IMR-90 (cell line): Measurements from ENCODE around the gene CERK. TPM values are rescaled to one million over a fixed set of nuclear protein-coding genes. Genes with fewer than 3 reads are reported as not detected.

ENCODE experiments used
- ATAC-seq: fragments of 200-7000 bp; cut with Tn5 transposase; 2 replicates; pipeline ENCODE4 v1.9.1; 2020; ENCODE audit warnings: low read depth, mild to moderate bottlenecking, moderate library complexity
- BruUV-seq: library from RNA; stranded (reverse); fragments of 400-500 nt; replicated peaks from 2 replicates; lab custom pipeline; 2021; lab: Mats Ljungman, UMichigan
- CTCF ChIA-PET: fragments of 300-600 bp; formaldehyde crosslinking; extraction: SDS; loops from one replicate; lab custom pipeline; 2021; ENCODE audit warnings: antibody characterized with exemption; lab: Yijun Ruan, JAX
- POLR2A ChIA-PET: fragments of 300-600 bp; sonication (Branson Sonifier 250); formaldehyde crosslinking; loops from one replicate; lab custom pipeline; 2022; ENCODE audit warnings: antibody characterized with exemption; ENCODE audit not compliant: unreplicated experiment; lab: Charles Lee
- DNase-seq: peaks from one replicate; pipeline ENCODE4 v3.0.0; 2013
- H2AFZ ChIP-seq: replicated peaks from 2 replicates; pipeline ENCODE3; 2013; ENCODE audit warnings: low read length, mild to moderate bottlenecking; ENCODE audit not compliant: poor library complexity
- H2AK5ac ChIP-seq: 2 replicates; pipeline ENCODE4 v1.6.1; 2013; ENCODE audit warnings: low read depth, low read length, inconsistent platforms
- H2AK9ac ChIP-seq: replicated peaks from 2 replicates; pipeline ENCODE3; 2013; ENCODE audit warnings: mild to moderate bottlenecking, low read depth, low read length, moderate library complexity; ENCODE audit not compliant: poor library complexity
- H2BK120ac ChIP-seq: 2 replicates; pipeline ENCODE4 v1.6.1; 2013; ENCODE audit warnings: low read depth, low read length, inconsistent platforms
- H2BK15ac ChIP-seq: 3 replicates; pipeline ENCODE4 v1.6.1; 2013; ENCODE audit warnings: low read depth, low read length, inconsistent platforms
- H2BK20ac ChIP-seq: 2 replicates; pipeline ENCODE4 v1.6.1; 2013; ENCODE audit warnings: low read depth, mild to moderate bottlenecking, inconsistent platforms, low read length, moderate library complexity
- H2BK5ac ChIP-seq: 2 replicates; pipeline ENCODE4 v1.6.1; 2013; ENCODE audit warnings: mild to moderate bottlenecking, low read depth, low read length, inconsistent platforms; ENCODE audit not compliant: poor library complexity, severe bottlenecking
- H3K14ac ChIP-seq: replicated peaks from 2 replicates; pipeline ENCODE4 v1.6.1; 2013; ENCODE audit warnings: low read depth, low read length, inconsistent platforms
- H3K18ac ChIP-seq: 2 replicates; pipeline ENCODE4 v1.6.1; 2013; ENCODE audit warnings: low read depth, low read length, control low read depth
- H3K23ac ChIP-seq: 2 replicates; pipeline ENCODE4 v1.6.1; 2013; ENCODE audit warnings: low read depth, low read length, inconsistent platforms
- H3K27ac ChIP-seq: 2 replicates; pipeline ENCODE4 v1.5.1; 2013; ENCODE audit warnings: mild to moderate bottlenecking, control low read depth, low read length; ENCODE audit not compliant: insufficient read depth
- H3K27me3 ChIP-seq: 2 replicates; pipeline ENCODE4 v1.6.1; 2013; ENCODE audit warnings: low read length; ENCODE audit not compliant: control insufficient read depth, insufficient read depth
- H3K36me3 ChIP-seq: 2 replicates; pipeline ENCODE4 v1.6.1; 2013; ENCODE audit warnings: low read length, mixed read lengths; ENCODE audit not compliant: control insufficient read depth, insufficient read depth
- H3K4ac ChIP-seq: 2 replicates; pipeline ENCODE4 v1.6.1; 2013; ENCODE audit warnings: low read depth, low read length, inconsistent platforms
- H3K4me1 ChIP-seq: 2 replicates; pipeline ENCODE4 v1.6.1; 2013; ENCODE audit warnings: low read length, mixed read lengths; ENCODE audit not compliant: control insufficient read depth, insufficient read depth
- H3K4me2 ChIP-seq: 2 replicates; pipeline ENCODE4 v1.6.1; 2013; ENCODE audit warnings: low read depth, mild to moderate bottlenecking, control low read depth, low read length, moderate library complexity
- H3K4me3 ChIP-seq: 2 replicates; pipeline ENCODE4 v1.5.1; 2013; ENCODE audit warnings: low read depth, mild to moderate bottlenecking, control low read depth, low read length, moderate library complexity; ENCODE audit not compliant: insufficient read depth
- H3K56ac ChIP-seq: 2 replicates; pipeline ENCODE4 v1.6.1; 2013; ENCODE audit warnings: low read length, inconsistent platforms; ENCODE audit not compliant: insufficient read depth; ENCODE audit errors: extremely low read depth
- H3K79me1 ChIP-seq, 2 experiments: 2 replicates each; pipeline ENCODE4 v1.6.1; 2013; ENCODE audit warnings: low read length in 2 of 2, inconsistent platforms in 1 of 2, low read depth in 1 of 2
- H3K9ac ChIP-seq: 2 replicates; pipeline ENCODE4 v1.6.1; 2013; ENCODE audit warnings: low read depth, low read length, control low read depth
- H3K9me1 ChIP-seq: 2 replicates; pipeline ENCODE4 v1.6.1; 2013; ENCODE audit warnings: low read length, inconsistent platforms; ENCODE audit not compliant: insufficient read depth
- H3K9me3 ChIP-seq: 2 replicates; pipeline ENCODE4 v1.6.1; 2013; ENCODE audit warnings: low read length; ENCODE audit not compliant: control insufficient read depth, insufficient read depth
- H4K20me1 ChIP-seq: 2 replicates; pipeline ENCODE4 v1.6.1; 2013; ENCODE audit warnings: low read length, inconsistent platforms; ENCODE audit not compliant: insufficient read depth
- H4K5ac ChIP-seq: 2 replicates; pipeline ENCODE4 v1.6.1; 2013; ENCODE audit warnings: mild to moderate bottlenecking, low read depth, low read length, control low read depth
- H4K8ac ChIP-seq, 2 experiments: 2 replicates each; pipeline ENCODE4 v1.6.1; 2013; ENCODE audit warnings: low read depth in 2 of 2, low read length in 2 of 2, control low read depth in 1 of 2, inconsistent platforms in 1 of 2
- H4K91ac ChIP-seq: 2 replicates; pipeline ENCODE4 v1.6.1; 2013; ENCODE audit warnings: low read depth, low read length, inconsistent platforms; ENCODE audit not compliant: insufficient read depth
- BHLHE40 ChIP-seq: fragments of 150-350 bp; IDR thresholded peaks from 2 replicates; pipeline ENCODE4 v1.6.1; 2016; ENCODE audit warnings: mild to moderate bottlenecking, low read depth, low read length
- CEBPB ChIP-seq: IDR thresholded peaks from 2 replicates; pipeline ENCODE4 v1.6.1; 2012; ENCODE audit warnings: low read depth, low read length, improper control_type of control experiment
- CTCF ChIP-seq: conservative IDR thresholded peaks from 2 replicates; pipeline ENCODE4 v1.5.1; 2012; ENCODE audit warnings: mild to moderate bottlenecking, low read depth, low read length, improper control_type of control experiment
- FOS ChIP-seq: fragments of 150-350 bp; IDR thresholded peaks from 2 replicates; pipeline ENCODE4 v1.6.1; 2016; ENCODE audit warnings: low read depth, low read length
- MAZ ChIP-seq: IDR thresholded peaks from 2 replicates; pipeline ENCODE4 v1.6.1; 2012; ENCODE audit warnings: low read depth, mild to moderate bottlenecking, low read length, improper control_type of control experiment, moderate library complexity, borderline replicate concordance
- MXI1 ChIP-seq: IDR thresholded peaks from 2 replicates; pipeline ENCODE4 v1.6.1; 2012; ENCODE audit warnings: low read depth, mild to moderate bottlenecking, low read length, moderate library complexity, borderline replicate concordance
- POLR2A ChIP-seq: IDR thresholded peaks from 2 replicates; pipeline ENCODE4 v1.6.1; 2012; ENCODE audit warnings: mild to moderate bottlenecking, low read depth, low read length
- RCOR1 ChIP-seq: IDR thresholded peaks from 2 replicates; pipeline ENCODE4 v1.6.1; 2012; ENCODE audit warnings: mild to moderate bottlenecking, low read length, improper control_type of control experiment; ENCODE audit not compliant: insufficient replicate concordance
- SMC3 ChIP-seq: fragments of 150-350 bp; IDR thresholded peaks from 2 replicates; pipeline ENCODE4 v1.6.1; 2016; ENCODE audit warnings: low read depth, mild to moderate bottlenecking, antibody characterized with exemption, low read length, moderate library complexity
- USF2 ChIP-seq: fragments of 150-350 bp; IDR thresholded peaks from 2 replicates; pipeline ENCODE4 v1.6.1; 2017; ENCODE audit warnings: mild to moderate bottlenecking, antibody characterized with exemption, low read length, low read depth
- WGBS, 2 experiments: methylation state at CpG; one replicate each; pipeline versions ENCODE4 v1.1.5 to v1.1.7; 2013; ENCODE audit warnings: missing lambda C conversion rate in 2 of 2; ENCODE audit not compliant: insufficient read length in 1 of 2; ENCODE audit errors: extremely low coverage in 2 of 2; 5-methylcytosine and 5-hydroxymethylcytosine counted together
- dilution Hi-C: fragments of 300-500 bp; cut with HindIII; formaldehyde crosslinking; loops from one replicate; pipeline ENCODE4 v1.14.3; 2018; ENCODE audit warnings: low sequenced_read_pairs; ENCODE audit not compliant: unreplicated experiment
- in situ Hi-C: fragments of 300-500 bp; cut with MboI; formaldehyde crosslinking; loops from 3 replicates; pipeline ENCODE4 v1.14.3; 2019; ENCODE audit warnings: low sequenced_read_pairs, inconsistent platforms, mixed read lengths
- intact Hi-C: fragments of 100-400 bp; cut with micrococcal nuclease; formaldehyde crosslinking; loops from 2 replicates; pipeline ENCODE4 v1.10.0; 2022
- polyA plus RNA-seq, 3 experiments: library from polyadenylated mRNA; depleted of rRNA; stranded (reverse); fragments of >200 nt; gene quantifications; 2 replicates each; pipeline ENCODE4 v1.2.3, GENCODE V29; 2012; ENCODE audit warnings: low replicate concordance in 1 of 3
- total RNA-seq: library from RNA; depleted of rRNA; stranded (reverse); fragments of >200 nt; gene quantifications from 2 replicates; pipeline ENCODE4 v1.2.3, GENCODE V29; 2012

Gene CERK
- total and polyA plus RNA-seq, 2 of the 4 experiments (the other 2 are of a cell fraction): 25.3 to 38.7 TPM

- Histone ChIP-seq H3K18ac (no peak overlapping the region), H3K4me3 (no peak overlapping the region), H2AK9ac (no peak overlapping the region), H3K36me3 (peaks cover 64% of the 10 kb centered on the region), H3K9ac (no peak overlapping the region), H2BK120ac (no peak overlapping the region), H2BK15ac (no peak overlapping the region), H4K91ac (no peak overlapping the region), H2AK5ac (no peak overlapping the region), H2BK5ac (no peak overlapping the region), H3K9me1 (no peaks in the 10 kb centered on the region), H3K4ac (no peak overlapping the region), H3K27ac (no peak overlapping the region), H3K23ac (no peak overlapping the region), H4K5ac (no peak overlapping the region), H3K4me2 (no peak overlapping the region), H3K14ac (no peak overlapping the region), H3K9me3 (no peaks in the 10 kb centered on the region), H2BK20ac (no peak overlapping the region), H3K79me1 (no peaks in the 10 kb centered on the region), H3K27me3 (no peaks in the 10 kb centered on the region), H4K8ac (no peak overlapping the region), H3K56ac (no peak overlapping the region), H3K4me1 (peaks cover 2% of the 10 kb centered on the region; the same call in 1 of the 2 replicates), H2AFZ (peak overlapping the region; percentile 43), H4K20me1 (0 out of 2 replicates have a peak, but pooled peaks cover 2% of the 10 kb centered on the region)
- intact Hi-C loops (no loop called here), dilution Hi-C loops (no loop called here), in situ Hi-C loops (no loop called here)
- no peak for DNase-seq
- no peak for ATAC-seq
- CTCF ChIA-PET: no interaction called here
- 95% methylated on average over 15 of the region's 32 CpGs; no CpG with 5 or more reads in 1 of the 2 experiments for WGBS, 2 experiments
- POLR2A ChIA-PET: no interaction called here
- TF ChIP-seq MXI1: no peak
- no peak for TF ChIP-seq MAZ
- TF ChIP-seq FOS: no peak
- no peak for TF ChIP-seq CEBPB
- TF ChIP-seq POLR2A: no peak
- TF ChIP-seq CTCF: no peak
- TF ChIP-seq RCOR1: no peak
- no peak for TF ChIP-seq BHLHE40
- TF ChIP-seq SMC3: no peak
- no peak for TF ChIP-seq USF2
- no TSS peak for BruUV-seq
Measured at GRCh38 chr22:46673662-46674236, 64.3 kb downstream of the CERK start.
